Measurements from ENCODE around the gene TEX38. TPM values are rescaled to one million over a fixed set of nuclear protein-coding genes. Genes with fewer than 3 reads are reported as not detected.

TEX38 gene
- total and polyA plus RNA-seq, 2 of the 13 experiments (the other 11 are each of a cell fraction or from before 2014, with no cell fraction given): 0.18 TPM; not detected in 1

GRCh38 chr1:46667782-46668760 lies 3.6 kb upstream of the TEX38 start, which contains the start of gene ATPAF1 (continued):
- no peak for TF ChIP-seq ZNF318 (CRISPR knock-in tag; IDR thresholded peaks at IDR 0.05)
- TF ChIP-seq GPN1 (CRISPR knock-in tag; IDR thresholded peaks at IDR 0.05; ENCODE audit: borderline replicate concordance): no peak
- TF ChIP-seq ZSCAN20 (CRISPR knock-in tag; IDR thresholded peaks at IDR 0.05; ENCODE audit: borderline replicate concordance): no peak; the same call in 1 of the 2 replicates
- no peak for TF ChIP-seq SCMH1 (CRISPR knock-in tag; IDR thresholded peaks at IDR 0.05; ENCODE audit: borderline replicate concordance)
- no peak for TF ChIP-seq HOXA9 (CRISPR knock-in tag; IDR thresholded peaks at IDR 0.05; ENCODE audit: borderline replicate concordance)
- TF ChIP-seq ZBTB34 (CRISPR knock-in tag; IDR thresholded peaks at IDR 0.05): no peak
- TF ChIP-seq ZNF251 (CRISPR knock-in tag; IDR thresholded peaks at IDR 0.05): no peak
- no peak for TF ChIP-seq TMF1 (CRISPR knock-in tag; IDR thresholded peaks at IDR 0.05; ENCODE audit: low read depth)
- no peak for TF ChIP-seq ZNF317 (CRISPR knock-in tag; IDR thresholded peaks at IDR 0.05)
- TF ChIP-seq RERE (CRISPR knock-in tag; IDR thresholded peaks at IDR 0.05; ENCODE audit: low read depth): no peak
- no peak; the same call in 1 of the 2 replicates for TF ChIP-seq ZNF205 (CRISPR knock-in tag; IDR thresholded peaks at IDR 0.05)
- no peak for TF ChIP-seq FOSL2 (CRISPR knock-in tag; IDR thresholded peaks at IDR 0.05)
